HCT116 (cell line): ENCODE data around the gene POLR3H. TPM values are rescaled to one million over a fixed set of nuclear protein-coding genes. Genes with fewer than 3 reads are reported as not detected.

Experiments used
- ATAC-seq: fragments of 200-7000 bp; cut with Tn5 transposase; 2 replicates; pipeline ENCODE4 v1.9.1; 2020; ENCODE audit warnings: mild to moderate bottlenecking, moderate library complexity
- BruUV-seq: library from RNA; stranded (reverse); fragments of 400-500 nt; replicated peaks from 2 replicates; lab custom pipeline; 2021; lab: Mats Ljungman, UMichigan
- CTCF ChIA-PET: fragments of 300-600 bp; sonication (Branson Sonifier 250); formaldehyde crosslinking; loops from one replicate; lab custom pipeline; 2021; ENCODE audit warnings: antibody characterized with exemption; lab: Charles Lee
- POLR2A ChIA-PET: fragments of 300-600, 350-600 bp; sonication (Branson Sonifier 250); formaldehyde crosslinking; loops from one replicate; lab custom pipeline; 2021; ENCODE audit warnings: antibody characterized with exemption; lab: Charles Lee
- RAD21 ChIA-PET, 2 experiments: fragments of 300-600 bp; sonication (Branson Sonifier 250); formaldehyde crosslinking; loops; one replicate each; lab custom pipeline; 2023; ENCODE audit warnings: low total read pairs in 2 of 2; ENCODE audit not compliant: uncharacterized antibody in 2 of 2, unreplicated experiment in 2 of 2, low non-redundant PET in 1 of 2; lab: Charles Lee
- DNase-seq: peaks from one replicate; pipeline ENCODE4 v3.0.0-alpha.2; 2010; ENCODE audit warnings: low read depth, low spot score
- H2AFZ ChIP-seq: fragments of 200-600 bp; shearing (Covaris generic), sonication (generic); 2 replicates; pipeline ENCODE4 v1.6.1; 2017; ENCODE audit warnings: low read depth, mixed run types, mixed read lengths, antibody characterized with exemption, low read length; ENCODE audit not compliant: poor library complexity, severe bottlenecking
- H3K27ac ChIP-seq: 2 replicates; pipeline ENCODE4 v1.5.1; 2012; ENCODE audit warnings: low read depth, low read length
- H3K27me3 ChIP-seq: fragments of 200-600 bp; sonication (generic); 2 replicates; pipeline ENCODE4 v1.6.1; 2016; ENCODE audit warnings: mixed run types, low read length, mixed read lengths; ENCODE audit not compliant: insufficient read depth
- H3K36me3 ChIP-seq, 2 experiments: fragments of 200-500 bp in 1 of 2; fragments of 200-600 bp in 1 of 2; sonication (Bioruptor generic) in 1 of 2; sonication (generic) in 1 of 2; 2 replicates each; pipeline versions ENCODE4 v1.5.1 to v1.6.1; 2014 to 2016; ENCODE audit warnings: low read length in 2 of 2, inconsistent platforms in 1 of 2, mixed read lengths in 1 of 2, mixed run types in 1 of 2; ENCODE audit not compliant: insufficient read depth in 2 of 2, control insufficient read depth in 1 of 2
- H3K4me1 ChIP-seq, 2 experiments: fragments of 200-600 bp in 1 of 2; sonication (generic) in 1 of 2; 2 replicates each; pipeline versions ENCODE4 v1.5.1 to v1.6.1; 2012 to 2017; ENCODE audit warnings: low read length in 2 of 2, inconsistent platforms in 1 of 2, mild to moderate bottlenecking in 1 of 2, mixed read lengths in 1 of 2, mixed run types in 1 of 2, moderate library complexity in 1 of 2; ENCODE audit not compliant: insufficient read depth in 2 of 2, control insufficient read depth in 1 of 2
- H3K4me2 ChIP-seq: fragments of 200-600 bp; sonication (generic); 2 replicates; pipeline ENCODE4 v1.6.1; 2017; ENCODE audit warnings: mixed run types, low read length, mixed read lengths
- H3K4me3 ChIP-seq, 2 experiments: fragments of 200-600 bp in 1 of 2; sonication (generic) in 1 of 2; replicated peaks in 1 of 2; 2 replicates each; pipeline ENCODE4 v1.5.1; 2011 to 2016; ENCODE audit warnings: low read length in 2 of 2, control low read depth in 1 of 2, low read depth in 1 of 2, mild to moderate bottlenecking in 1 of 2, mixed read lengths in 1 of 2, mixed run types in 1 of 2
- H3K79me2 ChIP-seq: fragments of 200-600 bp; sonication (generic); 2 replicates; pipeline ENCODE4 v1.6.1; 2017; ENCODE audit warnings: mild to moderate bottlenecking, mixed run types, low read length, moderate library complexity, mixed read lengths; ENCODE audit not compliant: insufficient read depth
- H3K9ac ChIP-seq: fragments of 200-600 bp; sonication (generic); 2 replicates; pipeline ENCODE4 v1.6.1; 2016; ENCODE audit warnings: low read length, mixed read lengths
- H3K9me2 ChIP-seq: fragments of 200-600 bp; sonication (generic), shearing (Covaris generic); 2 replicates; pipeline ENCODE4 v1.6.1; 2017; ENCODE audit warnings: mixed run types, mild to moderate bottlenecking, moderate library complexity; ENCODE audit not compliant: insufficient read depth
- H3K9me3 ChIP-seq, 2 experiments: fragments of 200-500 bp in 1 of 2; fragments of 200-600 bp in 1 of 2; sonication (Bioruptor generic) in 1 of 2; sonication (generic) in 1 of 2; 2 replicates each; pipeline ENCODE4 v1.6.1; 2014 to 2017; ENCODE audit warnings: low read length in 2 of 2, mixed read lengths in 2 of 2, inconsistent platforms in 1 of 2, low read depth in 1 of 2, mild to moderate bottlenecking in 1 of 2, mixed run types in 1 of 2, moderate library complexity in 1 of 2; ENCODE audit not compliant: control insufficient read depth in 1 of 2, insufficient read depth in 1 of 2
- H4K20me1 ChIP-seq: fragments of 200-600 bp; sonication (generic), shearing (Covaris generic); 2 replicates; pipeline ENCODE4 v1.6.1; 2017; ENCODE audit warnings: mixed run types, mild to moderate bottlenecking, moderate library complexity; ENCODE audit not compliant: insufficient read depth
- CBX3 ChIP-seq: IDR thresholded peaks from 2 replicates; pipeline ENCODE4 v1.6.1; 2012; ENCODE audit warnings: low read depth
- CEBPB ChIP-seq: IDR thresholded peaks from 2 replicates; pipeline ENCODE4 v1.6.1; 2012; ENCODE audit warnings: low read depth
- EGR1 ChIP-seq: IDR thresholded peaks from 2 replicates; pipeline ENCODE4 v1.6.1; 2012; ENCODE audit warnings: low read depth
- EZH2 ChIP-seq: fragments of 200-600 bp; sonication (generic); IDR thresholded peaks from 2 replicates; pipeline ENCODE4 v1.6.1; 2017; ENCODE audit warnings: antibody characterized with exemption, mixed run types
- EZH2phosphoT487 ChIP-seq: fragments of 200-600 bp; IDR thresholded peaks from 2 replicates; pipeline ENCODE4 v1.6.1; 2018; ENCODE audit warnings: antibody characterized with exemption, borderline replicate concordance
- JUND ChIP-seq: IDR thresholded peaks from 2 replicates; pipeline ENCODE4 v1.6.1; 2012
- MAX ChIP-seq: IDR thresholded peaks from 2 replicates; pipeline ENCODE4 v1.6.1; 2012
- POLR2A ChIP-seq: IDR thresholded peaks from 2 replicates; pipeline ENCODE4 v1.7.0; 2011; ENCODE audit warnings: borderline replicate concordance; ENCODE audit not compliant: insufficient read depth, insufficient read length; ENCODE audit errors: extremely low read depth
- REST ChIP-seq: IDR thresholded peaks from 2 replicates; pipeline ENCODE4 v1.6.1; 2012; ENCODE audit warnings: low read depth
- SIN3A ChIP-seq: IDR thresholded peaks from 2 replicates; pipeline ENCODE4 v1.6.1; 2012; ENCODE audit warnings: low read depth
- SRF ChIP-seq: IDR thresholded peaks from 2 replicates; pipeline ENCODE4 v1.6.1; 2012; ENCODE audit warnings: low read depth
- TCF7L2 ChIP-seq: IDR thresholded peaks from 2 replicates; pipeline ENCODE4 v1.7.0; 2011; ENCODE audit warnings: borderline replicate concordance, inconsistent platforms; ENCODE audit not compliant: insufficient read depth, insufficient read length; ENCODE audit errors: extremely low read depth
- YY1 ChIP-seq: IDR thresholded peaks from 2 replicates; pipeline ENCODE4 v1.6.1; 2011; ENCODE audit warnings: low read length, low read depth, moderate library complexity, mild to moderate bottlenecking; ENCODE audit not compliant: insufficient replicate concordance; ENCODE audit errors: extremely low read depth
- ZFX ChIP-seq: fragments of 450-650 bp; IDR thresholded peaks from 2 replicates; pipeline ENCODE4 v1.6.1; 2017
- intact Hi-C: fragments of 100-400 bp; cut with micrococcal nuclease; formaldehyde crosslinking; loops from 2 replicates; pipeline ENCODE4 v1.10.0; 2022
- total RNA-seq: library from RNA; stranded (reverse); gene quantifications from one replicate; pipeline ENCODE4 v1.2.1, GENCODE V29; 2021; ENCODE audit not compliant: unreplicated experiment
- TF ChIP-seq, protein P1 (sequence below), 3 experiments: fragments of 200-600 bp in 1 of 3; sonication (generic) in 1 of 3; IDR thresholded peaks in 2 of 3; conservative IDR thresholded peaks in 1 of 3; 2 replicates each; pipeline ENCODE4 v1.5.1; 2012 to 2017; ENCODE audit warnings: low read depth in 2 of 3, low read length in 2 of 3, antibody characterized with exemption in 1 of 3, borderline replicate concordance in 1 of 3, control low read depth in 1 of 3, mild to moderate bottlenecking in 1 of 3, mixed read lengths in 1 of 3, mixed run types in 1 of 3, moderate library complexity in 1 of 3; ENCODE audit not compliant: insufficient read depth in 1 of 3

Gene POLR3H
- total RNA-seq, 1 experiment from 2014 or later, result 62.1 TPM

GRCh38 chr22:41575533-41575932, 31.3 kb upstream of the POLR3H start:
- no peak overlapping the region for H2AFZ ChIP-seq
- H3K4me1 ChIP-seq, result no peaks in the 10 kb centered on the region
- POLR2A ChIA-PET, result interaction anchor here (1.0 kb wide), 1 partner anchor 42 kb away, joined by 4 read pairs; no protein-coding TSS in a partner anchor
- H3K27me3 ChIP-seq, result no peaks in the 10 kb centered on the region
- RAD21 ChIA-PET, result no interaction called here
- ATAC-seq (no peak), DNase-seq (no peak)
- CTCF ChIA-PET, result no interaction called here
- no TSS peak for BruUV-seq
- no peaks in the 10 kb centered on the region for H3K79me2 ChIP-seq
- intact Hi-C loops, result no loop called here
- H3K9me3 ChIP-seq, result no peaks in the 10 kb centered on the region
- 0 out of 4 replicates have a peak, but pooled peaks cover 2 to 11% of the 10 kb centered on the region in 2 experiments for H3K36me3 ChIP-seq
- H4K20me1 ChIP-seq, result no peaks in the 10 kb centered on the region
- H3K27ac ChIP-seq, result no peak overlapping the region
- TF ChIP-seq EZH2phosphoT487 (no peak), YY1 (no peak), POLR2A (no peak), CBX3 (no peak), EGR1 (no peak), TCF7L2 (no peak), CEBPB (no peak), SRF (no peak), EZH2 (no peak), SIN3A (no peak), JUND (no peak), MAX (no peak), REST (no peak), ZFX (no peak)
- TF ChIP-seq, protein P1, sequence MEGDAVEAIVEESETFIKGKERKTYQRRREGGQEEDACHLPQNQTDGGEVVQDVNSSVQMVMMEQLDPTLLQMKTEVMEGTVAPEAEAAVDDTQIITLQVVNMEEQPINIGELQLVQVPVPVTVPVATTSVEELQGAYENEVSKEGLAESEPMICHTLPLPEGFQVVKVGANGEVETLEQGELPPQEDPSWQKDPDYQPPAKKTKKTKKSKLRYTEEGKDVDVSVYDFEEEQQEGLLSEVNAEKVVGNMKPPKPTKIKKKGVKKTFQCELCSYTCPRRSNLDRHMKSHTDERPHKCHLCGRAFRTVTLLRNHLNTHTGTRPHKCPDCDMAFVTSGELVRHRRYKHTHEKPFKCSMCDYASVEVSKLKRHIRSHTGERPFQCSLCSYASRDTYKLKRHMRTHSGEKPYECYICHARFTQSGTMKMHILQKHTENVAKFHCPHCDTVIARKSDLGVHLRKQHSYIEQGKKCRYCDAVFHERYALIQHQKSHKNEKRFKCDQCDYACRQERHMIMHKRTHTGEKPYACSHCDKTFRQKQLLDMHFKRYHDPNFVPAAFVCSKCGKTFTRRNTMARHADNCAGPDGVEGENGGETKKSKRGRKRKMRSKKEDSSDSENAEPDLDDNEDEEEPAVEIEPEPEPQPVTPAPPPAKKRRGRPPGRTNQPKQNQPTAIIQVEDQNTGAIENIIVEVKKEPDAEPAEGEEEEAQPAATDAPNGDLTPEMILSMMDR (IDR thresholded peaks at IDR 0.05 in 2 of 3, conservative IDR thresholded peaks at IDR 0.05 in 1 of 3; ENCODE audit: borderline replicate concordance in 1 of 3, insufficient read depth in 1 of 3, low read depth in 2 of 3, low read length in 2 of 3), result no peak
- no peak overlapping the region for H3K9ac ChIP-seq
- no peaks in the 10 kb centered on the region for H3K9me2 ChIP-seq
- no peak overlapping the region for H3K4me2 ChIP-seq
- no peak overlapping the region for H3K4me3 ChIP-seq
